ENCODE data around the gene PVALEF. TPM values are rescaled to one million over a fixed set of nuclear protein-coding genes. Genes with fewer than 3 reads are reported as not detected.

The PVALEF gene
- total RNA-seq, 4 donors from 2014 or later: not detected

DNA sequence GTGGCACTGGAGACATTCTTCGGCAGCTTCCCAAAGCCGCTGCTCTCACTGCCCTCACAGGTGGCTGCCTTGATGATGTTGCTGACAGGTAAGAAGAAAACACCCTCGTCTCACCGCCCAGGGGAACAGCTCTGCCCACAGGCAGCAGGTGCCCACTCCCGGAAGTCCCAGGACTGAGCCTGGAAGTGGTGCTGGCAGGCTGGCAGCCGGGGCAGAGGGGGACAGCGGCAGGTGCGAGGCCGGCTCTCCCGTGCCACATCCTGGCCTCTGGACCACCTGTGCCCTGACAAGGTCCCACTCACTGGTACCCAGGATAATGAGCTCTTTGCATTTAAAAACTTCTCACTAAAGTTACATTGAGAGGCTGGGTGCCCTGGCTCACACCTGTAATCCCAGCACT lies 37.0 kb downstream of the PVALEF start:
- Histone ChIP-seq H3K9me3 (no peaks in the 10 kb centered on the region), H3K27me3 (no peaks in the 10 kb centered on the region), H3K4me3 (no peak overlapping the region), H3K27ac (no peak overlapping the region), H3K36me3 (no peaks in the 10 kb centered on the region), H3K4me1 (no peaks in the 10 kb centered on the region)
- no peak for TF ChIP-seq POLR2A (IDR thresholded peaks at IDR 0.05)
- TF ChIP-seq, protein P1, sequence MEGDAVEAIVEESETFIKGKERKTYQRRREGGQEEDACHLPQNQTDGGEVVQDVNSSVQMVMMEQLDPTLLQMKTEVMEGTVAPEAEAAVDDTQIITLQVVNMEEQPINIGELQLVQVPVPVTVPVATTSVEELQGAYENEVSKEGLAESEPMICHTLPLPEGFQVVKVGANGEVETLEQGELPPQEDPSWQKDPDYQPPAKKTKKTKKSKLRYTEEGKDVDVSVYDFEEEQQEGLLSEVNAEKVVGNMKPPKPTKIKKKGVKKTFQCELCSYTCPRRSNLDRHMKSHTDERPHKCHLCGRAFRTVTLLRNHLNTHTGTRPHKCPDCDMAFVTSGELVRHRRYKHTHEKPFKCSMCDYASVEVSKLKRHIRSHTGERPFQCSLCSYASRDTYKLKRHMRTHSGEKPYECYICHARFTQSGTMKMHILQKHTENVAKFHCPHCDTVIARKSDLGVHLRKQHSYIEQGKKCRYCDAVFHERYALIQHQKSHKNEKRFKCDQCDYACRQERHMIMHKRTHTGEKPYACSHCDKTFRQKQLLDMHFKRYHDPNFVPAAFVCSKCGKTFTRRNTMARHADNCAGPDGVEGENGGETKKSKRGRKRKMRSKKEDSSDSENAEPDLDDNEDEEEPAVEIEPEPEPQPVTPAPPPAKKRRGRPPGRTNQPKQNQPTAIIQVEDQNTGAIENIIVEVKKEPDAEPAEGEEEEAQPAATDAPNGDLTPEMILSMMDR (IDR thresholded peaks at IDR 0.05): no peak
- DNase-seq: no peak
- intact Hi-C loops (cut with DNase I; ENCODE audit: low total_unique reads): no loop called here

DNA sequence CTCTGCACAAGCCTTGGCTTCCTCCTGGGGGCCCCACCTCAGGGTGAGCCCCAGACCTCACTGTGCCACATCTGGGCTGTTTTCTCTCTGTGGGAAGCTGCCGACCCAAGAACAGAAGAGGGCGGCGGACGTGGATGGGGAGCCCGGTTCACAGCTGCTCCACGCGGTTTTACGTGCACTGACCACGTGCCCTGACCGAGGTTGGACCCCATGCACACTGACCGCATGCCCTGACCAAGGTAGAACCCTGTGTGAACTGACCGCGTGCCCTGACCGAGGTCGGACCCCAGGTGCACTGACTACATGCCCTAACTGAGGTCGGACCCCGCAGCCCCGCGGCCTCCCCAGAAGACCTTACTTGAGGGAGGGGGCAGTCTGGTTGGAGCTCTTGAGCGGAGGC lies 37.8 kb downstream of the PVALEF start:
- intact Hi-C loops (cut with DNase I; ENCODE audit: low total_unique reads): no loop called here
- no peak overlapping the region for H3K27ac ChIP-seq
- no peak overlapping the region for H3K4me3 ChIP-seq
- no peaks in the 10 kb centered on the region for H3K4me1 ChIP-seq
- no peaks in the 10 kb centered on the region for H3K27me3 ChIP-seq
- TF ChIP-seq, protein P1 (IDR thresholded peaks at IDR 0.05): no peak
- no peak for TF ChIP-seq POLR2A (IDR thresholded peaks at IDR 0.05)
- no peak for DNase-seq
- no peaks in the 10 kb centered on the region for H3K9me3 ChIP-seq
- no peaks in the 10 kb centered on the region for H3K36me3 ChIP-seq

DNA sequence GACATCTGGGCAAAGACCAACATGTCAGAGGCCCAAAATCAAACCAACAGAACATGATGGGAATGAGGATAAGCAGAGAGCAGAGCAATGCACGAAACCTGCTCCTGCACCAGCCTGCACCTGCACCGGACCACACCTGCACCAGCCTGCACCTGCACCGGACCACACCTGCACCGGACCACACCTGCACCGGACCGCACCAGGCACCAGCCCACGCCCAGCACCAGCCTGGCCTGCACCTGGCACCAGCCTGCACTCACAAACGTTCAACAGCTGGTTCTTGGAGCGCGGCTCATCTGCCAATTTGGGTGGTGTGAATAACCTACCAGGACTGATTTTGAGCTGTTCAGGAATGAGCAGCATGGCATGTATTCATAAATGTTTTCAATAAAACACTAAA lies 39.3 kb downstream of the PVALEF start:
- no peak for DNase-seq
- H3K27ac ChIP-seq: no peak overlapping the region
- H3K36me3 ChIP-seq: no peaks in the 10 kb centered on the region
- no peak overlapping the region for H3K4me3 ChIP-seq
- intact Hi-C loops (cut with DNase I; ENCODE audit: low total_unique reads): no loop called here
- no peaks in the 10 kb centered on the region for H3K27me3 ChIP-seq
- no peaks in the 10 kb centered on the region for H3K4me1 ChIP-seq
- H3K9me3 ChIP-seq: no peaks in the 10 kb centered on the region
- TF ChIP-seq, protein P1 (IDR thresholded peaks at IDR 0.05): no peak
- no peak for TF ChIP-seq POLR2A (IDR thresholded peaks at IDR 0.05)

DNA sequence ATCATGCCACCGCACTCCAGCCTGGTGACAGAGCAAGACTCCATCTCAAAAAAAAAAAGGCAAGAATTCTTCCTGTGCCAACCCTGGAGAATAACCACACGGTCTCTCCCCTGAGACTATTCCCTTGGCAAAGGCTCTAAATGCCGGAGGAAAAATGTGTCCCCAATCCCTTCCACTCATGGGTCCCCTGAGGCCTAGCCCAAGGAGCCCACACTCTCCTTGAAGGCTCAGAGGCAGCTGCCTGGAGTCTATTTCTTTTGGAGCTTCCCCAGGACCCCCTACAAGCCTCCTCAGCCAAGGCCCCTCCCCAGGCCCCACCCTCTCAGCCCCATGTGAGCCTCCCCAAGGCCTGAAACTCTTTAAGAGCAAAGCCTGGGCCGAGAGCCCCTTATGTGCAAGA lies 40.9 kb downstream of the PVALEF start:
- intact Hi-C loops (cut with DNase I; ENCODE audit: low total_unique reads): no loop called here
- H3K9me3 ChIP-seq: no peaks in the 10 kb centered on the region
- H3K4me3 ChIP-seq: no peak overlapping the region
- H3K36me3 ChIP-seq: no peaks in the 10 kb centered on the region
- TF ChIP-seq POLR2A (IDR thresholded peaks at IDR 0.05): no peak
- TF ChIP-seq, protein P1 (IDR thresholded peaks at IDR 0.05): no peak
- DNase-seq: no peak
- no peaks in the 10 kb centered on the region for H3K4me1 ChIP-seq
- H3K27me3 ChIP-seq: no peaks in the 10 kb centered on the region
- no peak overlapping the region for H3K27ac ChIP-seq

DNA sequence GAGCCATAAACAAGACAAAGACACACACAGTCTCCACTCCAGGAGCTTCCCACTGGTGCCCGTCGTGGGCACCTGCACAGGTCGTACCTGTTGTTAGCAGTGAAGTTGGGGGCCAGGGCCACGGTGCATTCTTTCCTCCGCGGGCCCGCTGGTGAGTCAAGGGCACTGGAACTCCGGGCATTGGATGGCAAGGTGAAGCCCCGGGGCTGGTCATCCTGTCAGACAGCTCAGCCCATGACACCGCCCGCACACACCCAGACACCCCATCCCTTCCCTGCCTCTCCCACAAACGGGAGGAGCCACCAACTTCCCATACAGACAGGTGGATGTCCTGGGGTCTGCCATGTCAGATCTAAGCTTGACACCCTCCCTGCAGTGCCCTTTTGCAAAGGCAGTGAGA lies 41.4 kb downstream of the PVALEF start:
- Histone ChIP-seq H3K27me3 (no peaks in the 10 kb centered on the region), H3K9me3 (no peaks in the 10 kb centered on the region), H3K4me1 (no peaks in the 10 kb centered on the region), H3K27ac (no peak overlapping the region), H3K4me3 (no peak overlapping the region), H3K36me3 (no peaks in the 10 kb centered on the region)
- DNase-seq: no peak
- intact Hi-C loops (cut with DNase I; ENCODE audit: low total_unique reads): no loop called here
- TF ChIP-seq, protein P1 (IDR thresholded peaks at IDR 0.05): no peak
- no peak for TF ChIP-seq POLR2A (IDR thresholded peaks at IDR 0.05)

All from uterus (tissue), 4 donors.